Skin of body (tissue), 2 donors: ENCODE measurements around the gene MEGF11. TPM values are rescaled to one million over a fixed set of nuclear protein-coding genes. Genes with fewer than 3 reads are reported as not detected.

Source experiments
- DNase-seq: peaks from one replicate; lab custom pipeline; 2025; lab: John Stamatoyannopoulos, UW
- total RNA-seq: library from RNA; depleted of rRNA; stranded (reverse); fragments of >200 nt; gene quantifications from one replicate; pipeline ENCODE4 v1.2.3, GENCODE V29; 2014

The MEGF11 gene
- total RNA-seq, 1 donor from 2014 or later = 0.30 TPM

- DNase-seq = no peak
Observed at GRCh38 chr15:66240240-66240794, 13.2 kb downstream of the MEGF11 start.

- no peak for DNase-seq
Observed at GRCh38 chr15:66239514-66239913, 14.0 kb downstream of the MEGF11 start.

- DNase-seq = no peak
Observed at GRCh38 chr15:66238318-66238717, 15.2 kb downstream of the MEGF11 start.

- no peak for DNase-seq
Observed at GRCh38 chr15:66237513-66238235, 15.9 kb downstream of the MEGF11 start.

GRCh38 chr15:66236806-66237375 lies 16.7 kb downstream of the MEGF11 start:
- no peak for DNase-seq

GRCh38 chr15:66235866-66236265 lies 17.7 kb downstream of the MEGF11 start:
- no peak for DNase-seq

- no peak for DNase-seq
Observed at GRCh38 chr15:66234798-66235197, 18.8 kb downstream of the MEGF11 start.

- no peak for DNase-seq
Observed at GRCh38 chr15:66233487-66234415, 19.8 kb downstream of the MEGF11 start.

GRCh38 chr15:66232267-66232625 lies 21.3 kb downstream of the MEGF11 start:
- no peak for DNase-seq

- no peak for DNase-seq
Observed at GRCh38 chr15:66231394-66232266, 21.9 kb downstream of the MEGF11 start.

- DNase-seq = no peak
Observed at GRCh38 chr15:66229790-66230465, 23.6 kb downstream of the MEGF11 start.

GRCh38 chr15:66228807-66229735 lies 24.5 kb downstream of the MEGF11 start:
- no peak for DNase-seq

- DNase-seq = no peak
Observed at GRCh38 chr15:66226736-66227135, 26.8 kb downstream of the MEGF11 start.

- DNase-seq = no peak
Observed at GRCh38 chr15:66225656-66226274, 27.8 kb downstream of the MEGF11 start.

GRCh38 chr15:66224946-66225345 lies 28.6 kb downstream of the MEGF11 start:
- DNase-seq = no peak

- no peak for DNase-seq
Observed at GRCh38 chr15:66222273-66223198, 31.0 kb downstream of the MEGF11 start.

- no peak for DNase-seq
Observed at GRCh38 chr15:66221126-66221525, 32.4 kb downstream of the MEGF11 start.

- no peak for DNase-seq
Observed at GRCh38 chr15:66220601-66221000, 32.9 kb downstream of the MEGF11 start.
